Measurements from ENCODE around the gene MORN4. TPM values are rescaled to one million over a fixed set of nuclear protein-coding genes. Genes with fewer than 3 reads are reported as not detected.
A peak's percentile ranks its signal among the peaks of the same experiment; 100 is the strongest.
"Not testable (repeated sequence)": the region's sequence is repeated elsewhere in the genome, so short reads cannot be mapped to it uniquely, and the experiment has no call there.

Gene MORN4
- total RNA-seq, 2 donors from 2014 or later, result 1.6 to 2.7 TPM

GRCh38 chr10:97582169-97582568, 51.1 kb downstream of the MORN4 start:
- Mint-ChIP-seq H3K27ac (no peak overlapping the region), H3K36me3 (no peaks in the 10 kb centered on the region), H3K27me3 (no peaks in the 10 kb centered on the region), H3K4me3 (no peak overlapping the region), H3K9me3 (no peaks in the 10 kb centered on the region), H3K4me1 (ENCODE audit: low read depth in 2 of 2) (no peaks in the 10 kb centered on the region)
- ATAC-seq (no peak), DNase-seq (ENCODE audit: low spot score) (peak; percentile 53)

GRCh38 chr10:97580421-97581367, 52.6 kb downstream of the MORN4 start:
- no peak overlapping the region for H3K27ac Mint-ChIP-seq
- no peaks in the 10 kb centered on the region for H3K4me1 Mint-ChIP-seq (ENCODE audit: low read depth in 2 of 2)
- no peaks in the 10 kb centered on the region for H3K27me3 Mint-ChIP-seq
- no peak overlapping the region for H3K4me3 Mint-ChIP-seq
- DNase-seq (ENCODE audit: low spot score) (peak; percentile 23), ATAC-seq (peak in 1 of 2 donors; percentile 37)
- H3K36me3 Mint-ChIP-seq, result no peaks in the 10 kb centered on the region
- H3K9me3 Mint-ChIP-seq, result no peaks in the 10 kb centered on the region

DNA sequence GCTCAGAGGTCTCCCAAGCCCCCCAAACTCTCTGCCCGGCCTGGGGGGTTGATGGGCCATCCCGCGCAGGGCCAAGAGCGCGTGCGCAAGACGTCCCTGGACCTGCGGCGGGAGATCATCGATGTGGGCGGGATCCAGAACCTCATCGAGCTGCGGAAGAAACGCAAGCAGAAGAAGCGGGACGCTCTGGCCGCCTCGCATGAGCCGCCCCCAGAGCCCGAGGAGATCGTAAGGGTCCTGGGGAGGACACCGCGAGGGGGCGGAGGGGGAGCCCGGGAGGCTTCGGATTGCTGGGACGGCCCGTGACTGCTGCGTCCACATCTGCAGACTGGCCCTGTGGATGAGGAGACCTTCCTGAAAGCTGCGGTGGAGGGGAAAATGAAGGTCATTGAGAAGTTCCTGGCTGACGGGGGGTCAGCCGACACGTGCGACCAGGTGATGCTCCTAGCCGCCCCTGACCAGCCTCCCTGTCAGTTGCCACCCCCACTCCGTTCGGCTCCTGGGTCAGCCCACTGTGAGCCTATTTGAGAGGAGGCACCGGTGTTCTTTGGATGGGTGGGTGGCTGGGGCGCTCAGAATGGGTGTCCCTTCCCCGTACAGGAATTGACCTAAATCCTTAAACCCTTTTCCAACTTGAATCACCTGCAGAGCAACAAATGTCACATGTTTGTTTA, 55.0 kb downstream of the MORN4 start:
- no peaks in the 10 kb centered on the region for H3K27me3 Mint-ChIP-seq
- no peak for ATAC-seq
- H3K27ac Mint-ChIP-seq, result no peak overlapping the region
- no peaks in the 10 kb centered on the region for H3K9me3 Mint-ChIP-seq
- no peaks in the 10 kb centered on the region for H3K4me1 Mint-ChIP-seq (ENCODE audit: low read depth in 2 of 2)
- no peak overlapping the region for H3K4me3 Mint-ChIP-seq
- no peaks in the 10 kb centered on the region for H3K36me3 Mint-ChIP-seq
- no peak for DNase-seq (ENCODE audit: low spot score)

GRCh38 chr10:97577701-97578100, 55.6 kb downstream of the MORN4 start:
- Mint-ChIP-seq H3K27ac (no peak overlapping the region), H3K36me3 (no peaks in the 10 kb centered on the region), H3K27me3 (no peaks in the 10 kb centered on the region), H3K4me3 (no peak overlapping the region), H3K4me1 (ENCODE audit: low read depth in 2 of 2) (no peaks in the 10 kb centered on the region), H3K9me3 (no peaks in the 10 kb centered on the region)
- no peak for DNase-seq (ENCODE audit: low spot score)
- ATAC-seq, result no peak

DNA sequence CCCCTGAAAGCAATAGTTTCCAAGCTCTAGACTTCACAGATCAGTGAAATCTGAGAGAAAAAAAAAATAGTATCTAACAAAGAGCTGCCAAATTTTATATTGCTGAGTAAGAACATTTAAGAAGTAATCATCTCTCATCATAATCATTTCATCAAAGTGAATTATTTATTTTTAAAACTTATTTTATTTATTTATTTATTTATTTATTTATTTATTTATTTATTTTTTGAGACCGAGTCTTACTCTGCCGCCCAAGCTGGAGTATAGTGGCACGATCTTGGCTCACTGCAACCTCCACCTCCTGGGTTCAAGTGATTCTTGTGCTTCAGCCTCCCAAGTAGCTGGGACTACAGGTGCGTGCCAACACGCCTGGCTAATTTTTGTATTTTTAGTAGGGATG, 56.8 kb downstream of the MORN4 start:
- H3K4me3 Mint-ChIP-seq; ATAC-seq; H3K4me1 Mint-ChIP-seq (ENCODE audit: low read depth in 2 of 2): not testable (repeated sequence)

GRCh38 chr10:97575127-97575668, 58.1 kb downstream of the MORN4 start:
- ATAC-seq, result no peak
- H3K27me3 Mint-ChIP-seq, result no peaks in the 10 kb centered on the region
- no peaks in the 10 kb centered on the region for H3K9me3 Mint-ChIP-seq
- H3K27ac Mint-ChIP-seq, result no peak overlapping the region
- H3K36me3 Mint-ChIP-seq, result no peaks in the 10 kb centered on the region
- no peaks in the 10 kb centered on the region for H3K4me1 Mint-ChIP-seq (ENCODE audit: low read depth in 2 of 2)
- no peak overlapping the region for H3K4me3 Mint-ChIP-seq
- DNase-seq (ENCODE audit: low spot score), result no peak

More for the DNA sequence above, 56.8 kb downstream of the MORN4 start:
- H3K27ac Mint-ChIP-seq; H3K9me3 Mint-ChIP-seq; DNase-seq (ENCODE audit: low spot score); H3K36me3 Mint-ChIP-seq; H3K27me3 Mint-ChIP-seq: not testable (repeated sequence)

DNA sequence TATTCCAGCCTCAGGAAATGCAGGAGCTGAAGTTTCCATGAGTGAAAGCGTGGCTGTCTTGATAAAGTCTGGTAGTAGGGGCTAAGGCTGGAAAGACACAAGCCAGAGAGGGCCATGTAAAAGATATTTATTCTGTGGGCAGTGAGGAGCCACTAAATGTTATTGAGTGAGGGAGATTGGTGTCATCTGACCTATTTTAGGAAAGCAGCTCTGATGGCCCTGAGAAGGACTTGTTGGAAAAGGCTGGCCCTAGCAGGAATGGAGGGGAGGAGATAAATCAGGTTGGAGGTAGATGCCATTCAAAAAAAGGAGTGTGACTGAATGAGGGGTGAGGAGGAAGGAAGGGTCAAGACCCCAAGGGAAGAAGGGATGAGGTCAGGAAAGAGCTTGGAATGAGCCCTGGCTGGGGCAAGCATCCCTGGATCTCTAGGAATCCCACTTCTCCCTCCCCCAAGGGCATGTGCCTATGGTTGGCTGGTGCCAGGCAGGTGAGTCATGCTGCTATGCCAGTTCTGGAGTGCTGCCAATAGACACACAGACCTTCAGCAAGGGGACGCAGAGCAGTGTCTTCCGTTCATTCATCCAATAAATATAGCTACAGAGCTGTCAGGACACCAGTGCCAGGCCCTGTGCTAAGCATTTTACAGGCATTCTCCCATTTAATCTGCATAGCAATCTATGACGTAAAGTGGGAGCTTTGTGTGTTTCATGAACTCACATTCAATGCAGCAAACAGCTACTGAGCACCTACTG, 58.8 kb downstream of the MORN4 start:
- Mint-ChIP-seq H3K4me3 (no peak overlapping the region), H3K4me1 (ENCODE audit: low read depth in 2 of 2) (no peaks in the 10 kb centered on the region), H3K27ac (no peak overlapping the region), H3K36me3 (no peaks in the 10 kb centered on the region), H3K9me3 (no peaks in the 10 kb centered on the region), H3K27me3 (no peaks in the 10 kb centered on the region)
- DNase-seq (ENCODE audit: low spot score), result no peak
- ATAC-seq, result no peak

GRCh38 chr10:97573672-97574071, 59.6 kb downstream of the MORN4 start:
- Mint-ChIP-seq H3K9me3 (no peaks in the 10 kb centered on the region), H3K27me3 (no peaks in the 10 kb centered on the region), H3K4me1 (ENCODE audit: low read depth in 2 of 2) (no peaks in the 10 kb centered on the region), H3K4me3 (no peak overlapping the region), H3K36me3 (no peaks in the 10 kb centered on the region), H3K27ac (no peak overlapping the region)
- ATAC-seq (no peak), DNase-seq (ENCODE audit: low spot score) (no peak)

GRCh38 chr10:97573021-97573420, 60.3 kb downstream of the MORN4 start:
- DNase-seq (ENCODE audit: low spot score) (no peak), ATAC-seq (no peak)
- no peak overlapping the region for H3K4me3 Mint-ChIP-seq
- H3K27ac Mint-ChIP-seq, result no peak overlapping the region
- H3K4me1 Mint-ChIP-seq (ENCODE audit: low read depth in 2 of 2), result no peaks in the 10 kb centered on the region
- H3K36me3 Mint-ChIP-seq, result no peaks in the 10 kb centered on the region
- no peaks in the 10 kb centered on the region for H3K9me3 Mint-ChIP-seq
- no peaks in the 10 kb centered on the region for H3K27me3 Mint-ChIP-seq

GRCh38 chr10:97572214-97572989, 60.9 kb downstream of the MORN4 start, which contains the start of gene ANKRD2:
Gene ANKRD2, plus strand, starts transcription at chr10:97572779. Its CDS starts 10 bp downstream, at chr10:97572789.
- H3K27ac Mint-ChIP-seq, result no peak within 1 kb of the TSS

GRCh38 chr10:97571622-97572021, 61.7 kb downstream of the MORN4 start:
- ATAC-seq (no peak), DNase-seq (ENCODE audit: low spot score) (no peak)
- Mint-ChIP-seq H3K27ac (no peak overlapping the region), H3K9me3 (no peaks in the 10 kb centered on the region), H3K4me1 (ENCODE audit: low read depth in 2 of 2) (no peaks in the 10 kb centered on the region), H3K4me3 (no peak overlapping the region), H3K27me3 (no peaks in the 10 kb centered on the region), H3K36me3 (no peaks in the 10 kb centered on the region)

More at GRCh38 chr10:97572214-97572989, 60.9 kb downstream of the MORN4 start, which contains the start of gene ANKRD2:
- no peaks in the 10 kb centered on the region for H3K36me3 Mint-ChIP-seq
- peak; percentile 54 to 61 for ATAC-seq
- H3K27me3 Mint-ChIP-seq, result no peaks in the 10 kb centered on the region
- no peaks in the 10 kb centered on the region for H3K4me1 Mint-ChIP-seq (ENCODE audit: low read depth in 2 of 2)
- H3K9me3 Mint-ChIP-seq, result no peaks in the 10 kb centered on the region
- DNase-seq (ENCODE audit: low spot score), result no peak
- H3K4me3 Mint-ChIP-seq, result no peak within 1 kb of the TSS

DNA sequence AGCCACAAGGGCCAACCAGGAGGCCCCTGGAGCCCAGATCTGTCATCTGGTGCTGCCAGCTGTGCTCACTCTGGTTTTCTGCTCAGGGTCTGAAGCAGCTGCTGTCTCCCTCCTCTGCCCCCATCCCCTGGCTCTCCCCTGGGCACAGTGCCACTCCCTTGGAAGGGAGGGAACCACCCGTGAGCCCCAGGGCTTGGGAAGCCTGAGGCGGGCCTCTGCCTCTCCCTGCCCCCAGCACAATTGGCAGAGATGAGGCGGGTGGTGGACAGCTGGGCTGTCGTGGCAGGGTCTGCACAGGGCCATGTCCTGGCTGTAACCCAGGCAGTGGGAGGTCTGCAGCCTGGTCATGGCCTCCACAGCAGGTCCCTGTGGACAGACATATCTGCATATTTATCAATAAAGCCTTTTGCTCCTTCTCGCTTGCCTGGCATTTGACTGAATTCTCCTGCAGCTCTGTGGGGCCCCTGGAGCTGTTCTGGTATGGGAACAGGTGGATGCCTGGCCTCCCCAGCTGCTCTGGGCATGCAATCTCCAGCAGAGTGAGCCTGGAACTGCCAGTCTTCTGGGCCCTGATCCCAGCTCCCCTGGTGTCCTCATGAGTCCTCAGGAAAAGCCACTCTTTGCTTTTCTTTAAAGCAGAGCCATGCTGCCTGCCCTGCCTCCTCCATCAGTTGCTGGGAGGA, 62.4 kb downstream of the MORN4 start:
- Mint-ChIP-seq H3K27me3 (no peaks in the 10 kb centered on the region), H3K4me1 (ENCODE audit: low read depth in 2 of 2) (no peaks in the 10 kb centered on the region), H3K36me3 (no peaks in the 10 kb centered on the region), H3K9me3 (no peaks in the 10 kb centered on the region), H3K27ac (no peak overlapping the region), H3K4me3 (no peak overlapping the region)
- ATAC-seq, result no peak
- DNase-seq (ENCODE audit: low spot score), result no peak

Data from natural killer cell treated with Interleukin-12 subunit alpha and Interleukin-12 subunit beta and Interleukin-15 and Interleukin-18, amount 100 ng/mL, for 72 hours (primary cell).